RWPE2 (cell line): ENCODE measurements around the gene SEC24C.

ENCODE experiments used
- ATAC-seq: fragments of 200-7000 bp; cut with Tn5 transposase; 3 replicates; pipeline ENCODE4 v1.9.1; 2021; ENCODE audit warnings: low read depth
- DNase-seq: peaks from one replicate; pipeline ENCODE4 v3.0.0-alpha.2; 2020; ENCODE audit warnings: low spot score
- H3K27ac ChIP-seq: fragments of 450-650 bp; 2 replicates; pipeline ENCODE4 v1.5.1; 2017; ENCODE audit warnings: mild to moderate bottlenecking; ENCODE audit not compliant: poor library complexity, severe bottlenecking
- H3K27me3 ChIP-seq: fragments of 250-450 bp; sonication (Bioruptor Pico); 2 replicates; pipeline ENCODE4 v1.5.1; 2021; ENCODE audit warnings: mild to moderate bottlenecking, moderate library complexity; ENCODE audit not compliant: insufficient read depth, poor library complexity, severe bottlenecking
- H3K36me3 ChIP-seq: fragments of 250-450 bp; sonication (Bioruptor Pico); 2 replicates; pipeline ENCODE4 v1.5.1; 2020; ENCODE audit warnings: low read depth, mild to moderate bottlenecking, moderate library complexity
- H3K4me1 ChIP-seq: fragments of 250-450 bp; sonication (Bioruptor Pico); 2 replicates; pipeline ENCODE4 v1.5.1; 2021; ENCODE audit warnings: mild to moderate bottlenecking, moderate library complexity; ENCODE audit not compliant: insufficient read depth, poor library complexity, severe bottlenecking
- H3K4me3 ChIP-seq: fragments of 250-450 bp; sonication (Bioruptor Pico); 2 replicates; pipeline ENCODE4 v1.5.1; 2021; ENCODE audit warnings: mild to moderate bottlenecking, moderate library complexity; ENCODE audit not compliant: severe bottlenecking
- H3K9me3 ChIP-seq: fragments of 250-450 bp; sonication (Bioruptor Pico); 2 replicates; pipeline ENCODE4 v1.5.1; 2021; ENCODE audit warnings: mild to moderate bottlenecking, moderate library complexity; ENCODE audit not compliant: severe bottlenecking
- CTCF ChIP-seq: fragments of 450-650 bp; IDR thresholded peaks from one replicate; pipeline ENCODE4 v1.5.1; 2017; ENCODE audit warnings: mild to moderate bottlenecking, moderate library complexity; ENCODE audit not compliant: poor library complexity, severe bottlenecking

The SEC24C gene

GRCh38 chr10:73743327-73743904, 756 bp upstream of the SEC24C start:
- H3K36me3 ChIP-seq, result peaks cover 32% of the 10 kb centered on the region
- TF ChIP-seq CTCF, result no peak
- peak overlapping the region; percentile 86 for H3K27ac ChIP-seq
- no peak for ATAC-seq
- no peaks in the 10 kb centered on the region for H3K9me3 ChIP-seq
- H3K27me3 ChIP-seq, result no peaks in the 10 kb centered on the region
- peaks cover 9% of the 10 kb centered on the region for H3K4me1 ChIP-seq
- DNase-seq, result no peak
- peak overlapping the region; percentile 61 for H3K4me3 ChIP-seq

- no peak for DNase-seq
- H3K27ac ChIP-seq, result peak overlapping the region; percentile 86
- ATAC-seq, result peak; percentile 27
Observed at GRCh38 chr10:73744664-73744975, 448 bp downstream of the SEC24C start.

GRCh38 chr10:73746721-73747120, 2.5 kb downstream of the SEC24C start:
- TF ChIP-seq CTCF, result no peak
- ATAC-seq (no peak), DNase-seq (no peak)
- no peak overlapping the region for H3K27ac ChIP-seq
- peaks cover 6% of the 10 kb centered on the region for H3K4me1 ChIP-seq
- H3K9me3 ChIP-seq, result no peaks in the 10 kb centered on the region
- H3K27me3 ChIP-seq, result no peaks in the 10 kb centered on the region
- H3K4me3 ChIP-seq, result no peak overlapping the region
- H3K36me3 ChIP-seq, result peaks cover 64% of the 10 kb centered on the region

More at GRCh38 chr10:73744664-73744975, 448 bp downstream of the SEC24C start:
- H3K4me1 ChIP-seq, result peaks cover 9% of the 10 kb centered on the region
- no peaks in the 10 kb centered on the region for H3K27me3 ChIP-seq
- TF ChIP-seq CTCF, result no peak
- peak overlapping the region; percentile 61 for H3K4me3 ChIP-seq
- H3K9me3 ChIP-seq, result no peaks in the 10 kb centered on the region
- H3K36me3 ChIP-seq, result peaks cover 43% of the 10 kb centered on the region

- Histone ChIP-seq H3K27ac (no peak overlapping the region), H3K36me3 (peaks cover 91% of the 10 kb centered on the region), H3K4me1 (no peaks in the 10 kb centered on the region), H3K27me3 (no peaks in the 10 kb centered on the region), H3K4me3 (no peak overlapping the region), H3K9me3 (no peaks in the 10 kb centered on the region)
- no peak for ATAC-seq
- no peak for TF ChIP-seq CTCF
- DNase-seq, result no peak
Observed at GRCh38 chr10:73750819-73751218, 6.6 kb downstream of the SEC24C start.

- H3K4me1 ChIP-seq, result no peaks in the 10 kb centered on the region
- H3K9me3 ChIP-seq, result no peaks in the 10 kb centered on the region
- no peak for DNase-seq
- peaks cover 76% of the 10 kb centered on the region for H3K36me3 ChIP-seq
- no peak overlapping the region for H3K27ac ChIP-seq
- no peak overlapping the region for H3K4me3 ChIP-seq
- TF ChIP-seq CTCF, result no peak
- no peak for ATAC-seq
- no peaks in the 10 kb centered on the region for H3K27me3 ChIP-seq
Observed at GRCh38 chr10:73756183-73756582, 12.0 kb downstream of the SEC24C start.
